ENCODE results near the gene KRTAP6-1.

KRTAP6-1 gene

GRCh38 chr21:30579346-30579745, 34.4 kb downstream of the KRTAP6-1 start:
- DNase-seq (ENCODE audit: low read depth in 2 of 2, low spot score in 1 of 2): no peak

- no peak for DNase-seq (ENCODE audit: low read depth in 2 of 2, low spot score in 1 of 2)
Observed at GRCh38 chr21:30577766-30578165, 36.0 kb downstream of the KRTAP6-1 start.

- DNase-seq (ENCODE audit: low read depth in 2 of 2, low spot score in 1 of 2): no peak
Observed at GRCh38 chr21:30567617-30568016, 46.1 kb downstream of the KRTAP6-1 start.

GRCh38 chr21:30563630-30564029, 50.1 kb downstream of the KRTAP6-1 start:
- DNase-seq (ENCODE audit: low read depth in 2 of 2, low spot score in 1 of 2): no peak
